ENCODE measurements around the gene DGKG. TPM values are rescaled to one million over a fixed set of nuclear protein-coding genes. Genes with fewer than 3 reads are reported as not detected.

DGKG gene
- total RNA-seq, 1 donor from 2014 or later, result 0.22 TPM

GRCh38 chr3:186171521-186171920, 190.5 kb downstream of the DGKG start:
- Histone ChIP-seq H2AFZ (replicated peaks) (no peak overlapping the region), H3K4me2 (no peak overlapping the region), H3K4me1 (no peaks in the 10 kb centered on the region), H3F3A (ENCODE audit: low read depth) (no peaks in the 10 kb centered on the region), H3K36me3 (no peaks in the 10 kb centered on the region), H3K9ac (no peak overlapping the region), H3K79me2 (ENCODE audit: low read depth) (no peaks in the 10 kb centered on the region), H3K4me3 (no peak overlapping the region), H3K27me3 (peaks cover 34% of the 10 kb centered on the region), H4K20me1 (ENCODE audit: low read depth) (no peaks in the 10 kb centered on the region), H3K9me3 (ENCODE audit: low read depth) (no peaks in the 10 kb centered on the region), H3K27ac (no peak overlapping the region)
- no peak for TF ChIP-seq EZH2phosphoT487 (IDR thresholded peaks at IDR 0.05)
- TF ChIP-seq EZH2 (IDR thresholded peaks at IDR 0.05), result no peak
- no peak for TF ChIP-seq CTCF (IDR thresholded peaks at IDR 0.05)
- H3K27me3 Mint-ChIP-seq (ENCODE audit: insufficient read depth, low read depth), result peaks cover 2% of the 10 kb centered on the region
- no peak overlapping the region for H3K4me3 Mint-ChIP-seq
- no peaks in the 10 kb centered on the region for H3K9me3 Mint-ChIP-seq
- H3K4me1 Mint-ChIP-seq, result no peaks in the 10 kb centered on the region
- no peak for DNase-seq (ENCODE audit: low spot score)
- no peak overlapping the region for H3K27ac Mint-ChIP-seq
- H3K36me3 Mint-ChIP-seq, result no peaks in the 10 kb centered on the region

- Histone ChIP-seq H3K4me1 (no peaks in the 10 kb centered on the region), H3K4me2 (no peak overlapping the region), H3K4me3 (no peak overlapping the region), H3K9ac (no peak overlapping the region), H3K79me2 (ENCODE audit: low read depth) (no peaks in the 10 kb centered on the region), H3K27me3 (peaks cover 44% of the 10 kb centered on the region), H4K20me1 (ENCODE audit: low read depth) (no peaks in the 10 kb centered on the region), H2AFZ (replicated peaks) (no peak overlapping the region), H3F3A (ENCODE audit: low read depth) (no peaks in the 10 kb centered on the region), H3K9me3 (ENCODE audit: low read depth) (no peaks in the 10 kb centered on the region), H3K36me3 (no peaks in the 10 kb centered on the region), H3K27ac (no peak overlapping the region)
- DNase-seq (ENCODE audit: low spot score), result no peak
- TF ChIP-seq EZH2phosphoT487 (IDR thresholded peaks at IDR 0.05), result no peak
- TF ChIP-seq CTCF (IDR thresholded peaks at IDR 0.05), result no peak
- no peak for TF ChIP-seq EZH2 (IDR thresholded peaks at IDR 0.05)
- Mint-ChIP-seq H3K4me3 (no peak overlapping the region), H3K9me3 (no peaks in the 10 kb centered on the region), H3K27me3 (ENCODE audit: insufficient read depth, low read depth) (peaks cover 2% of the 10 kb centered on the region), H3K36me3 (no peaks in the 10 kb centered on the region), H3K4me1 (no peaks in the 10 kb centered on the region), H3K27ac (no peak overlapping the region)
Observed at GRCh38 chr3:186170516-186170915, 191.5 kb downstream of the DGKG start.

- no peaks in the 10 kb centered on the region for H3K36me3 Mint-ChIP-seq
- no peak overlapping the region for H2AFZ ChIP-seq (replicated peaks)
- TF ChIP-seq EZH2phosphoT487 (IDR thresholded peaks at IDR 0.05) (no peak), EZH2 (IDR thresholded peaks at IDR 0.05) (no peak)
Observed at GRCh38 chr3:186169379-186169778, 192.7 kb downstream of the DGKG start.

GRCh38 chr3:186168976-186169375, 193.1 kb downstream of the DGKG start:
- H3K9me3 ChIP-seq (ENCODE audit: low read depth), result no peaks in the 10 kb centered on the region
- H3K4me3 ChIP-seq, result no peak overlapping the region
- peaks cover 60% of the 10 kb centered on the region for H3K27me3 ChIP-seq
- no peak overlapping the region for H3K9ac ChIP-seq
- no peaks in the 10 kb centered on the region for H3K79me2 ChIP-seq (ENCODE audit: low read depth)
- TF ChIP-seq CTCF (IDR thresholded peaks at IDR 0.05), result no peak
- TF ChIP-seq EZH2phosphoT487 (IDR thresholded peaks at IDR 0.05), result no peak
- TF ChIP-seq EZH2 (IDR thresholded peaks at IDR 0.05), result no peak
- no peaks in the 10 kb centered on the region for H3K36me3 ChIP-seq
- H2AFZ ChIP-seq (replicated peaks), result no peak overlapping the region
- no peaks in the 10 kb centered on the region for H3K4me1 ChIP-seq
- DNase-seq (ENCODE audit: low spot score), result no peak
- H3K27ac Mint-ChIP-seq, result no peak overlapping the region
- H3K27ac ChIP-seq, result no peak overlapping the region
- no peaks in the 10 kb centered on the region for H3K36me3 Mint-ChIP-seq
- H4K20me1 ChIP-seq (ENCODE audit: low read depth), result no peaks in the 10 kb centered on the region
- no peaks in the 10 kb centered on the region for H3F3A ChIP-seq (ENCODE audit: low read depth)
- no peaks in the 10 kb centered on the region for H3K27me3 Mint-ChIP-seq (ENCODE audit: insufficient read depth, low read depth)
- H3K9me3 Mint-ChIP-seq, result no peaks in the 10 kb centered on the region
- H3K4me3 Mint-ChIP-seq, result no peak overlapping the region
- H3K4me2 ChIP-seq, result no peak overlapping the region
- H3K4me1 Mint-ChIP-seq, result no peaks in the 10 kb centered on the region

More at GRCh38 chr3:186169379-186169778, 192.7 kb downstream of the DGKG start:
- H3K9me3 Mint-ChIP-seq, result no peaks in the 10 kb centered on the region
- H3K9me3 ChIP-seq (ENCODE audit: low read depth), result no peaks in the 10 kb centered on the region
- no peaks in the 10 kb centered on the region for H3K36me3 ChIP-seq
- no peaks in the 10 kb centered on the region for H3K4me1 Mint-ChIP-seq
- no peaks in the 10 kb centered on the region for H3K79me2 ChIP-seq (ENCODE audit: low read depth)
- H3K4me3 Mint-ChIP-seq, result no peak overlapping the region
- no peak overlapping the region for H3K4me3 ChIP-seq
- H3K27me3 ChIP-seq, result peaks cover 56% of the 10 kb centered on the region
- no peaks in the 10 kb centered on the region for H3F3A ChIP-seq (ENCODE audit: low read depth)
- no peak overlapping the region for H3K9ac ChIP-seq
- no peak overlapping the region for H3K4me2 ChIP-seq
- no peak for DNase-seq (ENCODE audit: low spot score)
- no peaks in the 10 kb centered on the region for H4K20me1 ChIP-seq (ENCODE audit: low read depth)
- H3K27me3 Mint-ChIP-seq (ENCODE audit: insufficient read depth, low read depth), result no peaks in the 10 kb centered on the region
- H3K4me1 ChIP-seq, result no peaks in the 10 kb centered on the region
- no peak overlapping the region for H3K27ac Mint-ChIP-seq
- no peak overlapping the region for H3K27ac ChIP-seq
